ENCODE results near the gene INPP4B.
A peak's percentile ranks its signal among the peaks of the same experiment; 100 is the strongest.

DNA sequence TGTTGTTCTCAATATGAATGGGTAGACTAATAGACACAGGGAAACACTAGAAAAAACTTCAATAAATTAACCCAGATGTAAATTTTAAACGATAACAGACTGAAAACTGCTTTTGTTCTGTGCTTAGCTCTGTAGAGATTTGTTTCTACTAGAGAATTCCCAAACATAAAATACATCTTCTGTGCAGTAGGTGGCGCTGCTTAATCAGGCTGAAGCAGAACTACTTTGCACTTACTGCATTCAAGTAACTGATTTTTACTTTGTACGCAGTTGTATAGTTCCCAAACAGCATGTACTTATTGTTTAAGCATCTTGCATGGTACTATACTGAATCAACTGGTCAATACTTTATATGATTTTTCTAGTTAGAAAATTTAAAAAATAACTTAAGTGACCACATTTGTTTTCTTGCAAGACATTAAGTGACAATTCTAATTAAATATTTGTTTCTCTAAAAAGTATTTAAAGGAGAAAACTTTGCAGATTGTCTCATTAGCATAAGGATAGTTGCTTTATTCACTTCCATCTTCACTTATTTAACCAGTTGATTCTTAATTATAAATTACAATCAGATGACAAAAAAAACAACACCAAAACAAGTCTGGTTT, 719.1 kb downstream of the INPP4B start:
- TF ChIP-seq, protein P1, sequence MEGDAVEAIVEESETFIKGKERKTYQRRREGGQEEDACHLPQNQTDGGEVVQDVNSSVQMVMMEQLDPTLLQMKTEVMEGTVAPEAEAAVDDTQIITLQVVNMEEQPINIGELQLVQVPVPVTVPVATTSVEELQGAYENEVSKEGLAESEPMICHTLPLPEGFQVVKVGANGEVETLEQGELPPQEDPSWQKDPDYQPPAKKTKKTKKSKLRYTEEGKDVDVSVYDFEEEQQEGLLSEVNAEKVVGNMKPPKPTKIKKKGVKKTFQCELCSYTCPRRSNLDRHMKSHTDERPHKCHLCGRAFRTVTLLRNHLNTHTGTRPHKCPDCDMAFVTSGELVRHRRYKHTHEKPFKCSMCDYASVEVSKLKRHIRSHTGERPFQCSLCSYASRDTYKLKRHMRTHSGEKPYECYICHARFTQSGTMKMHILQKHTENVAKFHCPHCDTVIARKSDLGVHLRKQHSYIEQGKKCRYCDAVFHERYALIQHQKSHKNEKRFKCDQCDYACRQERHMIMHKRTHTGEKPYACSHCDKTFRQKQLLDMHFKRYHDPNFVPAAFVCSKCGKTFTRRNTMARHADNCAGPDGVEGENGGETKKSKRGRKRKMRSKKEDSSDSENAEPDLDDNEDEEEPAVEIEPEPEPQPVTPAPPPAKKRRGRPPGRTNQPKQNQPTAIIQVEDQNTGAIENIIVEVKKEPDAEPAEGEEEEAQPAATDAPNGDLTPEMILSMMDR (IDR thresholded peaks at IDR 0.05) = peak; percentile 94
- TF ChIP-seq EZH2 (IDR thresholded peaks at IDR 0.05; ENCODE audit: borderline replicate concordance, insufficient read depth, low read depth, low read length, poor library complexity, severe bottlenecking) = no peak

All from B cell (primary cell).